ENCODE measurements around the gene RBM27. TPM values are rescaled to one million over a fixed set of nuclear protein-coding genes. Genes with fewer than 3 reads are reported as not detected.
"Not testable (repeated sequence)": the region's sequence is repeated elsewhere in the genome, so short reads cannot be mapped to it uniquely, and the experiment has no call there.

Gene RBM27
- total RNA-seq, 1 donor from 2014 or later = 32.4 TPM

DNA sequence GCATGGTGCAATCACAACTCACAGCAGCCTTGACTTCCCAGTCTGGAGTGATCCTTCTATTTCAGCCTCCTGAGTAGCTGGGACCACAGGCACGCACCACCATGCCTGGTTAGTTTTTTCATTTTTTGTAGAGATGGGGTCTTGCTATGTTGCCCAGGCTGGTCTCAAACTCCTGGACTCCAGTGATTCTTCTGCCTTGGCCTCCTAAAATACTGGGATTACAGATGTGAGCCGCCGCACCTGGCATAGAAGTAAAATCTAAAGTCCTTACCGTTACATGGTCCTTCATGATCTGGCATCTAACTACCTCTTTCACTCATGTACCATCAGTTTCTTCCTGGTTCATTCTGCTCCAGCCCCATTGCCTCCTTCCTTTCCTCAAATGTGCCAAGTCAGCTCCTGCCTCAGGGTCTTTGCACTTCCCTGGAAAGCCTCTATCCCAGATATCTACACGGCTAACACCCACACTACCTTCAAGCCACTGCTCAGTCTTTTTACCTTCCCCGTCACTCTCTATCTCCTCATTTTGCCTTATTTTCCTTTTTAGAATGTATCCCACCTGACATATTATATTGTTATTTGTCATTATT lies 6.9 kb upstream of the RBM27 start:
- no peak for DNase-seq (ENCODE audit: extremely low spot score in 2 of 2)
- Histone ChIP-seq H3K4me3 (no peak overlapping the region), H3K36me3 (no peaks in the 10 kb centered on the region), H3K27me3 (no peaks in the 10 kb centered on the region), H3K4me1 (no peaks in the 10 kb centered on the region), H3K9me3 (no peaks in the 10 kb centered on the region), H3K27ac (no peak overlapping the region)
- intact Hi-C loops (cut with DNase I) = no loop called here
- TF ChIP-seq POLR2AphosphoS5 (IDR thresholded peaks at IDR 0.05; ENCODE audit: insufficient read depth in 1 of 2, low read depth in 1 of 2) (no peak), POLR2A (IDR thresholded peaks at IDR 0.05) (no peak), CTCF (IDR thresholded peaks at IDR 0.05) (no peak)

DNA sequence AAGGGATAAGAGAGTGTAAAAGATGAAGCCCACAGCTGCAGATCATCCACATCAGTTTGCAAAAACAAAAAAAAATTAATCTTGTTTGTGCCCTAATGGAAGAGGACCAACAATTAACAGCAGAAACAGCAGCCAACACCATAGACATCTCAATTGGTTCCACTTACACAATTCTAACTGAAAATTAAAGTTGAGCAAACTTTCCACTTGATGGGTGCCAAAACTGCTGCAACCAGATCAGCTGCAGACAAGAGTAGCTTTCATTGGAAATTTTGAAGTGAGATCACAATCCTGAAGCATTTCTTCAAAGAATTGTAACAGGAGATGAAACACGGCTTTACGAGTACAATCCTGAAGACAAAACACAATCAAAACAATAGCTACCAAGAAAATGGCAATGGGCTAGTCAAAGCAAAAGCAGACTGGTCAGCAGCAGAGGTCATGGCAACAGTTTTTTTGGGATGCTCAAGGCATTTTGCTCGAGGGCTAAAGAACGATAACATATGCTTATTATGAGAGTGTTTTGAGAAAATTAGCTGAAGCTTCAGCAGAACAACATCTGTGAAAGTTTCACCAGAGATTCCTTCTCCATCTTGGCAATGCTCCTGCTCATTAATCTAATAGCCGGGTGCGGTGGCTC lies 4.1 kb upstream of the RBM27 start:
- Histone ChIP-seq H3K36me3 (no peaks in the 10 kb centered on the region), H3K4me1 (peaks cover 9% of the 10 kb centered on the region), H3K27ac (no peak overlapping the region), H3K4me3 (no peak overlapping the region), H3K27me3 (no peaks in the 10 kb centered on the region), H3K9me3 (no peaks in the 10 kb centered on the region)
- TF ChIP-seq POLR2AphosphoS5 (IDR thresholded peaks at IDR 0.05; ENCODE audit: insufficient read depth in 1 of 2, low read depth in 1 of 2) (no peak), POLR2A (IDR thresholded peaks at IDR 0.05) (no peak), CTCF (IDR thresholded peaks at IDR 0.05) (no peak)
- no peak for DNase-seq (ENCODE audit: extremely low spot score in 2 of 2)
- intact Hi-C loops (cut with DNase I) = no loop called here

DNA sequence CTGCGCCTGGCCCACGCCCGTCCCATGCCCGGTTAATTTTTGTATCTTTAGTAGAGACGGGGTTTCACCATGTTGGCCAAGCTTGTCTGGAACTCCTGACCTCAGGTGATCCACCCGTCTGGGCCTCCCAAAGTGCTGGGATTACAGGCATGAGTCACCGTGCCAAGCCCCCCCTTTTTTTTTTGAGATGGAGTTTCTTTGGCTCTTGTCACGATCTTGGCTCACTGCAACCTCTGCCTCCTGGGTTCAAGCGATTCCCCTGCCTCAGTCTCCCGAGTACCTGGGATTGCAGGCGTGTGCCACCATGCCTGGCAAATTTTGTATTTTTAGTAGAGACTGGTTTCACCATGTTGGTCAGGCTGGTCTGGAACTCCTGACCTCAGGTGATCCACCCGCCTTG lies 1.6 kb upstream of the RBM27 start:
- H3K9me3 ChIP-seq; H3K36me3 ChIP-seq; intact Hi-C loops (cut with DNase I); H3K27me3 ChIP-seq; H3K4me3 ChIP-seq; DNase-seq (ENCODE audit: extremely low spot score in 2 of 2): not testable (repeated sequence)
- Histone ChIP-seq H3K4me1 (peaks cover 33% of the 10 kb centered on the region), H3K27ac (peak overlapping the region; percentile 13)

GRCh38 chr5:146203872-146204192 lies 427 bp downstream of the RBM27 start:
- peaks cover 40% of the 10 kb centered on the region for H3K4me1 ChIP-seq

DNA sequence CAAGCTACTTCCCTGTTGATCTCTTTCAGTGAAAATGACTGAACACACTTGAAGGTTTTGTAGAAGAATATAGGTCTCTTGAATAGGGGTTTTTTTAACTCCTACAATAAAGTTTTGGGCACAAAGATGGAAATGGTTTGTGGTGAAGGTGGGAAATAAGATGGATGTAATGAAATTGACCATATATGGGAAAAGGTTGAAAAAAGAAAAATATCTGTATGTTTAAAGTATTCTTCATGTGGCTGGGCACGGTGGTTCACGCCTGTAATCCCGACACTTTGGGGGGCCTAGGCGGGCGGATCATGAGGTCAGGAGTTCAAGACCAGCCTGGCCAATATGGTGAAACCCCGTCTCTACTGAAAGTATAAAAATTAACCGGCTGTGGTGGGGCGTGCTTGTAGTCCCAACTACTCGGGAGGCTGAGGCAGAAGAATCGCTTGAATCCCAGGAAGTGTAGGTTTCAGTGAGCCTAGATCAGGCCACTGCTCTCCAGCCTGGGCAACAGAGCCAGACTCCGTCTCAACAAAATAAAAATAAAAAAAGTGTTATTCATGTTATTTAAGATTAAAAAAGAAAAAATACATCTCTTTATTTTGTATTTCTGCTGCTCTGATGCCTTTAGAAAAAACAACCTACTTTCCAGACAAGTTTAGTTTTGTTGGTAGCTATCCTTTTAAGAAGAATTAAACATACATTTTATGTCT lies 2.2 kb downstream of the RBM27 start:
- Histone ChIP-seq H3K4me3 (no peak overlapping the region), H3K27me3 (no peaks in the 10 kb centered on the region), H3K4me1 (peaks cover 52% of the 10 kb centered on the region), H3K36me3 (no peaks in the 10 kb centered on the region), H3K27ac (no peak overlapping the region), H3K9me3 (no peaks in the 10 kb centered on the region)
- TF ChIP-seq POLR2AphosphoS5 (IDR thresholded peaks at IDR 0.05; ENCODE audit: insufficient read depth in 1 of 2, low read depth in 1 of 2) (no peak), POLR2A (IDR thresholded peaks at IDR 0.05) (no peak), CTCF (IDR thresholded peaks at IDR 0.05) (no peak)
- no peak for DNase-seq (ENCODE audit: extremely low spot score in 2 of 2)
- intact Hi-C loops (cut with DNase I) = no loop called here

More at GRCh38 chr5:146203872-146204192, 427 bp downstream of the RBM27 start:
- peak overlapping the region; percentile 86 to 99 for H3K4me3 ChIP-seq
- H3K27me3 ChIP-seq = no peaks in the 10 kb centered on the region
- no peak for DNase-seq (ENCODE audit: extremely low spot score in 2 of 2)
- TF ChIP-seq POLR2A (IDR thresholded peaks at IDR 0.05) (no peak), CTCF (IDR thresholded peaks at IDR 0.05) (no peak), POLR2AphosphoS5 (IDR thresholded peaks at IDR 0.05; ENCODE audit: insufficient read depth in 1 of 2, low read depth in 1 of 2) (no peak)
- peak overlapping the region; percentile 88 for H3K27ac ChIP-seq
- H3K36me3 ChIP-seq = no peaks in the 10 kb centered on the region
- no peaks in the 10 kb centered on the region for H3K9me3 ChIP-seq
- intact Hi-C loops (cut with DNase I) = loop anchor here (1.0 kb wide), 1 partner anchor 22 kb away; the partner anchor contains the start of gene LARS1
